Measurements from ENCODE around the gene HELZ. TPM values are rescaled to one million over a fixed set of nuclear protein-coding genes. Genes with fewer than 3 reads are reported as not detected.
A peak's percentile ranks its signal among the peaks of the same experiment; 100 is the strongest.
"Not testable (repeated sequence)": the region's sequence is repeated elsewhere in the genome, so short reads cannot be mapped to it uniquely, and the experiment has no call there.

Gene HELZ
- total RNA-seq, 1 donor from 2014 or later = 86.6 TPM

GRCh38 chr17:67110619-67111018, 134.4 kb downstream of the HELZ start:
- no peaks in the 10 kb centered on the region for H3K4me1 Mint-ChIP-seq
- no peak for DNase-seq (ENCODE audit: low spot score in 2 of 2, unreplicated experiment in 2 of 2)
- H3K27me3 Mint-ChIP-seq (ENCODE audit: low read depth) = no peaks in the 10 kb centered on the region
- no peak overlapping the region for H3K4me3 Mint-ChIP-seq
- peaks cover 9% of the 10 kb centered on the region for H3K9me3 Mint-ChIP-seq
- TF ChIP-seq, protein P1, sequence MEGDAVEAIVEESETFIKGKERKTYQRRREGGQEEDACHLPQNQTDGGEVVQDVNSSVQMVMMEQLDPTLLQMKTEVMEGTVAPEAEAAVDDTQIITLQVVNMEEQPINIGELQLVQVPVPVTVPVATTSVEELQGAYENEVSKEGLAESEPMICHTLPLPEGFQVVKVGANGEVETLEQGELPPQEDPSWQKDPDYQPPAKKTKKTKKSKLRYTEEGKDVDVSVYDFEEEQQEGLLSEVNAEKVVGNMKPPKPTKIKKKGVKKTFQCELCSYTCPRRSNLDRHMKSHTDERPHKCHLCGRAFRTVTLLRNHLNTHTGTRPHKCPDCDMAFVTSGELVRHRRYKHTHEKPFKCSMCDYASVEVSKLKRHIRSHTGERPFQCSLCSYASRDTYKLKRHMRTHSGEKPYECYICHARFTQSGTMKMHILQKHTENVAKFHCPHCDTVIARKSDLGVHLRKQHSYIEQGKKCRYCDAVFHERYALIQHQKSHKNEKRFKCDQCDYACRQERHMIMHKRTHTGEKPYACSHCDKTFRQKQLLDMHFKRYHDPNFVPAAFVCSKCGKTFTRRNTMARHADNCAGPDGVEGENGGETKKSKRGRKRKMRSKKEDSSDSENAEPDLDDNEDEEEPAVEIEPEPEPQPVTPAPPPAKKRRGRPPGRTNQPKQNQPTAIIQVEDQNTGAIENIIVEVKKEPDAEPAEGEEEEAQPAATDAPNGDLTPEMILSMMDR (IDR thresholded peaks at IDR 0.05; ENCODE audit: unreplicated experiment) = no peak
- no peak overlapping the region for H3K27ac Mint-ChIP-seq
- H3K36me3 Mint-ChIP-seq = peaks cover 46% of the 10 kb centered on the region

- Mint-ChIP-seq H3K27ac (no peak overlapping the region), H3K36me3 (peaks cover 41% of the 10 kb centered on the region)
Measured at GRCh38 chr17:67109111-67109510, 135.9 kb downstream of the HELZ start.

GRCh38 chr17:67107811-67108775, 136.9 kb downstream of the HELZ start:
- no peak for DNase-seq (ENCODE audit: low spot score in 2 of 2, unreplicated experiment in 2 of 2)
- no peak overlapping the region for H3K4me3 Mint-ChIP-seq
- no peaks in the 10 kb centered on the region for H3K27me3 Mint-ChIP-seq (ENCODE audit: low read depth)
- H3K36me3 Mint-ChIP-seq = peaks cover 37% of the 10 kb centered on the region
- TF ChIP-seq, protein P1 (IDR thresholded peaks at IDR 0.05; ENCODE audit: unreplicated experiment) = no peak
- H3K4me1 Mint-ChIP-seq = no peaks in the 10 kb centered on the region
- H3K9me3 Mint-ChIP-seq = no peaks in the 10 kb centered on the region
- H3K27ac Mint-ChIP-seq = peak overlapping the region; percentile 0

More at GRCh38 chr17:67109111-67109510, 135.9 kb downstream of the HELZ start:
- Mint-ChIP-seq H3K4me1 (no peaks in the 10 kb centered on the region), H3K4me3 (no peak overlapping the region), H3K9me3 (no peaks in the 10 kb centered on the region), H3K27me3 (ENCODE audit: low read depth) (no peaks in the 10 kb centered on the region)
- TF ChIP-seq, protein P1 (IDR thresholded peaks at IDR 0.05; ENCODE audit: unreplicated experiment) = no peak
- DNase-seq (ENCODE audit: low spot score in 2 of 2, unreplicated experiment in 2 of 2) = no peak

DNA sequence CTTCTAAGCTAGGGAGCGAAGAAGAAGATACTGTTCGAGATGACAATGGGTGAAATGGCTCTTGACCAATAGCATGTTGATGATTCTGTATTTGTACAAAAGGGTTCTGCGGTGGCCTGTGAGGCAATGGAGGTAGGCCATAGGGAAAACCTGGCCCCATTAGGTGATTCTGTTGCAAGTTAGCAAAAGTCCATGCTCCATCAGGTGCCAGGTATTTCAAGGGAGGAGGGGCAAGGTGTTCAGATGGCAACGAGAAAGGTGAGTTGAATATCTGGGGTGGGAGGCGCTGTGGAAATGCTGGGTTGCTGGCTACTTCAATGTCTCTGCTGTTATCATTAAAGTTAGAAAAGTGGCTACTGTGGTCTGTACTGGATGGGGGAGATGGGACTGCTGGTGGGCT, 137.8 kb downstream of the HELZ start:
- DNase-seq (ENCODE audit: low spot score in 2 of 2, unreplicated experiment in 2 of 2) = no peak
- H3K4me1 Mint-ChIP-seq = peaks cover 5% of the 10 kb centered on the region
- H3K36me3 Mint-ChIP-seq = peaks cover 29% of the 10 kb centered on the region
- H3K9me3 Mint-ChIP-seq = no peaks in the 10 kb centered on the region
- no peak overlapping the region for H3K4me3 Mint-ChIP-seq
- no peak overlapping the region for H3K27ac Mint-ChIP-seq
- H3K27me3 Mint-ChIP-seq (ENCODE audit: low read depth) = no peaks in the 10 kb centered on the region
- TF ChIP-seq, protein P1 (IDR thresholded peaks at IDR 0.05; ENCODE audit: unreplicated experiment) = no peak

DNA sequence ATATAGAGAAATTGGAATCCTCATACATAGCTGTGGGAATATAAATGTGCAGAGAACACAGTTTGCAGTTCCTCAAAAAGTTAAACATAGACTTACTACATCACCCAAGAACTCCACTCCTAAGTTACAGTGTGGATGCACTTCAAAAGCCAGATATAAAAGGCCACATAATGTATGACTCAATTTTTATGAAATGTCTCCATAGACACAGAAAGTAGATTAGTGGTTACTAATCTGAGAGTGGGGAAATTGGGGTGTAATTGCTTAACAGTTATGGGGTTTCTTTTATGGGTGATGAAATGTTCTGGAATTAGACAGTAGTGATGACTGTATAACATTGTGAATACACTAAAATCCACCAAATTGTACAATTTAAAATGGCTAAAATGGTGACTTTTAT, 139.8 kb downstream of the HELZ start:
- TF ChIP-seq, protein P1 (IDR thresholded peaks at IDR 0.05; ENCODE audit: unreplicated experiment) = no peak
- Mint-ChIP-seq H3K9me3 (no peaks in the 10 kb centered on the region), H3K27me3 (ENCODE audit: low read depth) (no peaks in the 10 kb centered on the region), H3K4me3 (no peak overlapping the region), H3K36me3 (peaks cover 30% of the 10 kb centered on the region), H3K27ac (no peak overlapping the region), H3K4me1 (peaks cover 5% of the 10 kb centered on the region)
- no peak for DNase-seq (ENCODE audit: low spot score in 2 of 2, unreplicated experiment in 2 of 2)

DNA sequence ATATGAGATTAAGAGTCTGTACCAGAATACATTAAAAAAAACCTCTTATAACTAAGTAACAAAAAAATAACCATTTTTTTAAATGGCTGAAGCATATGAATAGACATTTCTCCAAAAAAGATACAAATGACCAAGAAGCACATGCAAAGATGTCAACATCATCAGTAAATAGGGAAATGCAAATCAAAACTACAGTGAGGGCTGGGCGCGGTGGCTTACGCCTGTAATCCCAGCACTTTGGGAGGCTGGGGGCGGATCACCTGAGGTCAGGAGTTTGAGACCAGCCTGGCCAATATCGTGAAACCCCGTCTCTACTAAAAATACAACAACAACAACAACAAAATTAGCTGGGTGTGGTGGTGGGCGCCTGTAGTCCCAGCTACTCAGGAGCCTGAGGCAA, 140.4 kb downstream of the HELZ start:
- H3K9me3 Mint-ChIP-seq; DNase-seq (ENCODE audit: low spot score in 2 of 2, unreplicated experiment in 2 of 2); H3K27ac Mint-ChIP-seq; H3K27me3 Mint-ChIP-seq (ENCODE audit: low read depth); H3K4me1 Mint-ChIP-seq; H3K4me3 Mint-ChIP-seq: not testable (repeated sequence)
- H3K36me3 Mint-ChIP-seq = peaks cover 30% of the 10 kb centered on the region
